ENCODE data around the gene CFAP410.
"Not testable (repeated sequence)": the region's sequence is repeated elsewhere in the genome, so short reads cannot be mapped to it uniquely, and the experiment has no call there.

CFAP410 gene

DNA sequence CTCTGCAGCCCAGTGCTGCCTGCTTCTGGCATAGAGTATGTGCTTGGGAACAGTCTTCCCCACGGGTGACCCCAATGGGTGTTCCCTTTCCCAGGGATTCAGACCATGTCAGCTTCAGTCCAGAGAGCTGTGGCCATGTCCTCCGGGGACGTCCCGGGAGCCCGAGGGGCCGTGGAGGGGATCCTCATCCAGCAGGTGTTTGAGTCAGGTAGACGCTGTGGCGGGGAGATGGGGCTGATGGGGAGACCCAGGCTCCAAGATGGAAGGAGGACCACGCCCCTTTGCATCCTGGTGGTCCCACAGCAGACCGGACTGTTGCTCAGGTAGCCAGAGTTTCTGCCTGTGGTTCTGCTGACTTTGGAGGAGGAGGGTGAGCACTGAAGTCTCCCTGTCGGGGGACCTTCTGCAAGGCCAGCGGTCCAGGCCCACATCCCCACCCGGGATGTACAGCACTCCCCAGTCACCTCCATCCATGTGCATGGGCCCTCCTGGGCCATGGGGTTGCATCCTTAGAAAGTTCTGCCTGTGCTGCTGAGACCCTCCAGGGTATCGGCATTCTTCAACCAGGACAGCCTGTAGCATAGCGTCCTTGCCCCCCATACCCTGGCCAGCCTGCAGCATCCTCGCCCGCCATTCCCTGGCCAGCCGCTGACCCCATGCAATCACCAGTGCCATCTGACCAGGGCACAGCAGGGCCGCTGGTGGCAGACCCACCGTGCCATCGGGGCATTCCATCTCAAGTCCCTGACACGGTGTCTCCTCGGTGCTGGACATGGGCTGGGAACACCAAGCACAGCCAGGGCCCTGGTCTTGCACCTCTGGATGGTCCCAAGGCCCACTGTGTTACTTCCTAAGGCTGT lies 50.7 kb downstream of the CFAP410 start:
- peaks cover 29% of the 10 kb centered on the region for H3K4me1 ChIP-seq (ENCODE audit: control insufficient read depth, insufficient read depth, low read length)
- no peak overlapping the region for H3K27ac ChIP-seq (ENCODE audit: low read depth, low read length)
- H3K4me3 ChIP-seq (ENCODE audit: low read depth, low read length), result no peak overlapping the region
- H3K9me3 ChIP-seq (ENCODE audit: control insufficient read depth, insufficient read depth, low read depth, low read length), result no peaks in the 10 kb centered on the region
- H3K36me3 ChIP-seq (ENCODE audit: control insufficient read depth, insufficient read depth, low read length), result no peaks in the 10 kb centered on the region
- H3K27me3 ChIP-seq (ENCODE audit: control insufficient read depth, insufficient read depth, low read length), result peaks cover 26% of the 10 kb centered on the region
- H3K9ac ChIP-seq (ENCODE audit: low read length), result no peak overlapping the region

DNA sequence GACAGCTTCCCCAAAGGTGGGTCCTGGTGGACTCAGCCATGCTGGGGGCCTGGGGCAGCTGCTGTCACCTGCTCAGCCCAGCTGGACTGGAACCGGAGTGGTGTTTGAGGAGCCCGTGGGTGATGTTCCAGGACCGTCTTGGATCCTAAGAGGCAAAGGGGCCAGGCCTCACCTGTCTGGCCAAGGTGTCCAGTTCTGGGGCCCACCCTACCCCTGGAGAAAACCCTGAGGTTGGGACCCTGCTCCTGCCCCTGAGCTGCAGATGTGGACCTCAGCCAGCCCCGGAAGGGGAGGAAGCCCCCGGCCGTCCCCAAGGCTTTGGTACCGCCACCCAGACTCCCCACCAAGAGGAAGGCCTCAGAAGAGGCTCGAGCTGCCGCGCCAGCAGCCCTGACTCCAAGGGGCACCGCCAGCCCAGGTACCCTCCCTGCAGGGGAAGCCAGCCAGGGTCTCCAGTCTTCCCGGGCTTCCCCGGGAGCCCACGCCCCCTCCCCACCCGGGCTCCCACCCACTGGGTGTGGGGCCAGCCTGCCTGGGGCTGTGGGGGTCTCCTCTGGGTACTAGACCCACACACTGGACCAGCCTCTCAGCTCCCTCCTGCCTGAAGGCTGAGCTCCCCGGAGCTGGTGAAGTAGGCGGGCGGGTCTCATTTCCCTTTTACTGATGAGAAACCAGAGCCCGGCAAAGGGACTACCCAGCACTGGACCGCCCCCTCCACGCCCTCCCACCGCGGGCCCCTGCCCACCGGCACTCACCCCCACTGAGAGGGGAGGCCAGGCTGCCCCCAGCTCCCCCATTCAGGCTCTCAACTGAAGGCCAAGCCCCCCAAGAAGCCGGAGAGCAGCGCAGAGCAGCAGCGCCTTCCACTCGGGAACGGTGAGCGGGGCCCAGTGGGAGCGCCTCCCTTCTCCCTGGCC lies 52.2 kb downstream of the CFAP410 start:
- Histone ChIP-seq H3K36me3 (ENCODE audit: control insufficient read depth, insufficient read depth, low read length) (no peaks in the 10 kb centered on the region), H3K9ac (ENCODE audit: low read length) (no peak overlapping the region), H3K27ac (ENCODE audit: low read depth, low read length) (no peak overlapping the region), H3K4me3 (ENCODE audit: low read depth, low read length) (no peak overlapping the region), H3K27me3 (ENCODE audit: control insufficient read depth, insufficient read depth, low read length) (peaks cover 26% of the 10 kb centered on the region), H3K9me3 (ENCODE audit: control insufficient read depth, insufficient read depth, low read depth, low read length) (no peaks in the 10 kb centered on the region), H3K4me1 (ENCODE audit: control insufficient read depth, insufficient read depth, low read length) (peaks cover 41% of the 10 kb centered on the region)

DNA sequence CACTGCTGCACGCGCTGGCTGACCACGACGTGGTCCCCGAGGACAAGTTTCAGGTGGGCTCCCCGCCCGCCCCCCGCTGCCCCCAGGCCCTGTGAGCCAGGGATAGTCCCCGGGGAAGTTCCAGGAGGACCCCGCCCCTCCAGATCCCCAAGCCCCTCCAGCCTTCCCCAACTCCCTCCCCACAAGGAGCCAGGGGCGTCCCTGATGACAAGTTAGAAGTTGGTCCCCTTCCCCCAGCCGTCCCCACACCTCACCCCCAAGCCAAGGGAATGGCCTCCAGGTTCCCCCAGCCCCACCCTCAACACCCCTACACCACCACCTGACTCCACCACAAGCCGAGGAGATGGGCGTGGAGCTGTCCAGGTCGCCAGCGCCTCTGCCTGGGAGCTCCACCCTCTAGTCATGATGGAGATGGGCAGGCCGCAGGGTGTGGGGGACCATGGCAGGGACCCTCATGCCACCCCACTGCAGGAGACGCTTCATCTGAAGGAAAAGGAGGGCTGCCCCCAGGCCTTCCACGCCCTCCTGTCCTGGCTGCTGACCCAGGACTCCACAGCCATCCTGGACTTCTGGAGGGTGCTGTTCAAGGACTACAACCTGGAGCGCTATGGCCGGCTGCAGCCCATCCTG lies 53.0 kb downstream of the CFAP410 start:
- H3K36me3 ChIP-seq (ENCODE audit: control insufficient read depth, insufficient read depth, low read length), result no peaks in the 10 kb centered on the region
- H3K4me1 ChIP-seq (ENCODE audit: control insufficient read depth, insufficient read depth, low read length), result peaks cover 41% of the 10 kb centered on the region
- H3K27me3 ChIP-seq (ENCODE audit: control insufficient read depth, insufficient read depth, low read length), result peaks cover 26% of the 10 kb centered on the region
- peak overlapping the region; percentile 51 for H3K4me3 ChIP-seq (ENCODE audit: low read depth, low read length)
- H3K27ac ChIP-seq (ENCODE audit: low read depth, low read length), result no peak overlapping the region
- no peaks in the 10 kb centered on the region for H3K9me3 ChIP-seq (ENCODE audit: control insufficient read depth, insufficient read depth, low read depth, low read length)
- H3K9ac ChIP-seq (ENCODE audit: low read length), result no peak overlapping the region

DNA sequence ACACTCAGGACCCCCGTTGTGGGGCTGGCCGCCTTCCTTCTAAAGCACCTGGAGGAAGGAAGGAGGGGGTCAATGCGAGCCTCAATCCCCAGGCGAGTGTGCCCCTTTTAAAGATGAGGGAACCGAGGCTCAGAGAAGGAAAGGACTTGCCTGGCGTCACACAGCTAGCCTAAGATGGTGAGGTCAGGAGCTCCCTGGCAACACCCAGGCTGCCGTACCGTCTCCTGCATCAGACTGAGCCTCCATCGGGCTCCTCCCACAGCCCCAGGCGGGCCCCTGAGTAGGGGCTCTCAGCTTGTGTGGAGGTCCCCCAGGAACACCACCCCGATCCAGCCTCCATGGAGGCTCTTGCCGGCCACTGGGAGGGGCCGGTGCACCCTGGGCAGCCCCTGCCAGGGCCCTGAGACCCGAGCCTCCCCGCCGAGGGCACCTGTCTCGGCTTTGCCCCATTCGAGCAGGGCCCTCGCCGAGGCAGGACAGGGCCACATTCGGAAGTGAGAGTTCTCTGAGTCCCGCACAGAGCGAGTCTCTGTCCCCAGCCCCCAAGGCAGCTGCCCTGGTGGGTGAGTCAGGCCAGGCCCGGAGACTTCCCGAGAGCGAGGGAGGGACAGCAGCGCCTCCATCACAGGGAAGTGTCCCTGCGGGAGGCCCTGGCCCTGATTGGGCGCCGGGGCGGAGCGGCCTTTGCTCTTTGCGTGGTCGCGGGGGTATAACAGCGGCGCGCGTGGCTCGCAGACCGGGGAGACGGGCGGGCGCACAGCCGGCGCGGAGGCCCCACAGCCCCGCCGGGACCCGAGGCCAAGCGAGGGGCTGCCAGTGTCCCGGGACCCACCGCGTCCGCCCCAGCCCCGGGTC lies 53.8 kb downstream of the CFAP410 start, which contains the start of gene AIRE:
Gene AIRE, plus strand, starts transcription at position 739 of the 855 bp plus-strand sequence. CDS start 131 bp downstream, outside the sequence.
- no peaks in the 10 kb centered on the region for H3K36me3 ChIP-seq (ENCODE audit: control insufficient read depth, insufficient read depth, low read length)
- H3K27me3 ChIP-seq (ENCODE audit: control insufficient read depth, insufficient read depth, low read length), result peaks cover 26% of the 10 kb centered on the region
- peaks cover 41% of the 10 kb centered on the region for H3K4me1 ChIP-seq (ENCODE audit: control insufficient read depth, insufficient read depth, low read length)
- H3K4me3 ChIP-seq (ENCODE audit: low read depth, low read length), result peak within 1 kb of the TSS; percentile 51
- no peaks in the 10 kb centered on the region for H3K9me3 ChIP-seq (ENCODE audit: control insufficient read depth, insufficient read depth, low read depth, low read length)
- peak within 1 kb of the TSS; percentile 64 for H3K9ac ChIP-seq (ENCODE audit: low read length)
- H3K27ac ChIP-seq (ENCODE audit: low read depth, low read length), result no peak within 1 kb of the TSS

DNA sequence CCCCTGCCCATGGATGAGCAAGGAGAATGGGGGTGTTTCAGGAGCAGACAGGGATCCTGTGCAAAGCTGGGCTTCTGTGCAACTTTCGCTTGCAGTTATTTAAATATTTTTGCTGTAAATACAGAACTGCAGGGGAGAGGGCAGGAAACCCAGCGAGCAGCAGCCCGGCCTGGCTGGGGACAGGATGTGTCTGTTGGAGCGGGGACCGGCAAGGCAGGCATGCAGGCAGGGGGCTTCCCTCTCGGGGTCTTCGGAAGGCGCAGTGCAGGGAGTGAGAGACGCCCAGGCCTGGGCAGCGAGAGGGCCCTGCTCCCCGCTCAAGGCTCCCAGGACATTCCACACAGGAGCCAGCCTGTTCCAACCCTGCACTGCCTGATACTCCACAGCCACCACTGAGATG lies 55.2 kb downstream of the CFAP410 start:
- no peak overlapping the region for H3K27ac ChIP-seq (ENCODE audit: low read depth, low read length)
- no peaks in the 10 kb centered on the region for H3K9me3 ChIP-seq (ENCODE audit: control insufficient read depth, insufficient read depth, low read depth, low read length)
- no peaks in the 10 kb centered on the region for H3K36me3 ChIP-seq (ENCODE audit: control insufficient read depth, insufficient read depth, low read length)
- no peak overlapping the region for H3K4me3 ChIP-seq (ENCODE audit: low read depth, low read length)
- peaks cover 41% of the 10 kb centered on the region for H3K4me1 ChIP-seq (ENCODE audit: control insufficient read depth, insufficient read depth, low read length)
- H3K27me3 ChIP-seq (ENCODE audit: control insufficient read depth, insufficient read depth, low read length), result peaks cover 26% of the 10 kb centered on the region
- H3K9ac ChIP-seq (ENCODE audit: low read length), result peak overlapping the region; percentile 64

DNA sequence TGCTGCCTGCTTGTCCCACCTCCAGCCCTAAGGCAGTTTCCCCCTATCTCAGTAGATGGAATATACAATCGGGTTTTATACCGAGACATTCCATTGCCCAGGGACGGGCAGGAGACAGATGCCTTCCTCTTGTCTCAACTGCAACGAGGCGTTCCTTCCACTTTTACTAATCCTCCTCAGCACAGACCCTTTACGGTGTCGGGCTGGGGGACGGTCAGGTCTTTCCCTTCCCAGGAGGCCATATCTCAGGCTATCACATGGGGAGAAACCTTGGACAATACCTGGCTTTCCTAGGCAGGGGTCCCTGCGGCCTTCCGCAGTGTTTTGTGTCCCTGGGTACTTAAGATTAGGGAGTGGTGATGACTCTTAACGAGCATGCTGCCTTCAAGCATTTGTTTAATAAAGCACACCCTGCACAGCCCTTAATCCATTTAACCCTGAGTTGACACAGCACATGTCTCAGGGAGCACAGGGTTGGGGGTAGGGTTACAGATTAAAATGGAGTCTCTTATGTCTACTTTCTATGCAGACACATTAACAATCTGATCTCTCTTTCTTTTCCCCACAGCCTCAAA lies 55.9 kb downstream of the CFAP410 start:
- H3K27ac ChIP-seq (ENCODE audit: low read depth, low read length); H3K4me3 ChIP-seq (ENCODE audit: low read depth, low read length); H3K9me3 ChIP-seq (ENCODE audit: control insufficient read depth, insufficient read depth, low read depth, low read length); H3K36me3 ChIP-seq (ENCODE audit: control insufficient read depth, insufficient read depth, low read length): not testable (repeated sequence)
- Histone ChIP-seq H3K27me3 (ENCODE audit: control insufficient read depth, insufficient read depth, low read length) (peaks cover 26% of the 10 kb centered on the region), H3K9ac (ENCODE audit: low read length) (peak overlapping the region; percentile 64), H3K4me1 (ENCODE audit: control insufficient read depth, insufficient read depth, low read length) (peaks cover 41% of the 10 kb centered on the region)

DNA sequence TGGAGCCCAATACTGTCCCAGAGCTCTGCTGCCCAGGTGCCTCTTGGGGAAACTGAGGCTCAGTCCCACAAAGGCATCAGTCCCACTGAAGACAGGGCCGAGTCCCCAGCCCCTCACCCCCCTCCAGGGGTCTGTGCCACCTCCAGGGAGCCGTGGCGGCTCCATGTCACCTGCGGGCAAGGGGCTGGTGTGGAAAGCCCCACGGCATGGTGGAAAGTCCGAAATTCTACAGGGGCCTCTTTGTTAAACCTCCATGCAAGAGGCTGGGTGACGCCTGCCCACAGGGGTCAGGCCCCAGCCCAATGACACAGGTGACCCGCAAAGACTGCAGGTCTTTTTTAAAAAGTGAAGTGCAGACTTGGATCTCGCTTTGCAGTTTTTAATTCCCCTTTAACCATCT lies 56.8 kb downstream of the CFAP410 start:
- Histone ChIP-seq H3K9me3 (ENCODE audit: control insufficient read depth, insufficient read depth, low read depth, low read length) (no peaks in the 10 kb centered on the region), H3K27ac (ENCODE audit: low read depth, low read length) (peak overlapping the region; percentile 5; the same call in 1 of the 2 replicates), H3K4me1 (ENCODE audit: control insufficient read depth, insufficient read depth, low read length) (peaks cover 41% of the 10 kb centered on the region), H3K27me3 (ENCODE audit: control insufficient read depth, insufficient read depth, low read length) (peaks cover 26% of the 10 kb centered on the region), H3K36me3 (ENCODE audit: control insufficient read depth, insufficient read depth, low read length) (no peaks in the 10 kb centered on the region), H3K4me3 (ENCODE audit: low read depth, low read length) (no peak overlapping the region), H3K9ac (ENCODE audit: low read length) (peak overlapping the region; percentile 17)

DNA sequence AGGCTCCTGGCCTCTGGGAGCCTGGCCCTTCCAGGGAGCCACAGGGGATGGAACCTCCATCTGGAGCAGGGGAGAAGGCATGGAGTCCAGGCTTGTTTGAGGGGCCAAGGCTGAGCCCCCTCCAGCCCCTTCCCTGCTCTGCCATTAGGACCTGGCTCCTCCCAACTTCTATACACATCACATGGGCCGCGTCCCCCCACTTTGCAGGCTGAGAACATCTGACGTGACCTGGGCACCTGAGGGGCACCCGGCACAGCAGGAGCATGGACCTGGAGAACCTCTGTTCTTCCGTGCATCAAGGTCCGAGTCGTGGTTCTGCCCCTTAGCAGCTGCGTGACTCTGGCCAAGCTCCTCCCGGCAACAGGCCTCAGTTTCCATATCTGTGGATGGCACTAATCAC lies 57.4 kb downstream of the CFAP410 start:
- Histone ChIP-seq H3K27me3 (ENCODE audit: control insufficient read depth, insufficient read depth, low read length) (peaks cover 25% of the 10 kb centered on the region), H3K27ac (ENCODE audit: low read depth, low read length) (no peak overlapping the region), H3K9me3 (ENCODE audit: control insufficient read depth, insufficient read depth, low read depth, low read length) (no peaks in the 10 kb centered on the region), H3K4me3 (ENCODE audit: low read depth, low read length) (no peak overlapping the region), H3K36me3 (ENCODE audit: control insufficient read depth, insufficient read depth, low read length) (no peaks in the 10 kb centered on the region), H3K9ac (ENCODE audit: low read length) (no peak overlapping the region), H3K4me1 (ENCODE audit: control insufficient read depth, insufficient read depth, low read length) (peaks cover 40% of the 10 kb centered on the region)

DNA sequence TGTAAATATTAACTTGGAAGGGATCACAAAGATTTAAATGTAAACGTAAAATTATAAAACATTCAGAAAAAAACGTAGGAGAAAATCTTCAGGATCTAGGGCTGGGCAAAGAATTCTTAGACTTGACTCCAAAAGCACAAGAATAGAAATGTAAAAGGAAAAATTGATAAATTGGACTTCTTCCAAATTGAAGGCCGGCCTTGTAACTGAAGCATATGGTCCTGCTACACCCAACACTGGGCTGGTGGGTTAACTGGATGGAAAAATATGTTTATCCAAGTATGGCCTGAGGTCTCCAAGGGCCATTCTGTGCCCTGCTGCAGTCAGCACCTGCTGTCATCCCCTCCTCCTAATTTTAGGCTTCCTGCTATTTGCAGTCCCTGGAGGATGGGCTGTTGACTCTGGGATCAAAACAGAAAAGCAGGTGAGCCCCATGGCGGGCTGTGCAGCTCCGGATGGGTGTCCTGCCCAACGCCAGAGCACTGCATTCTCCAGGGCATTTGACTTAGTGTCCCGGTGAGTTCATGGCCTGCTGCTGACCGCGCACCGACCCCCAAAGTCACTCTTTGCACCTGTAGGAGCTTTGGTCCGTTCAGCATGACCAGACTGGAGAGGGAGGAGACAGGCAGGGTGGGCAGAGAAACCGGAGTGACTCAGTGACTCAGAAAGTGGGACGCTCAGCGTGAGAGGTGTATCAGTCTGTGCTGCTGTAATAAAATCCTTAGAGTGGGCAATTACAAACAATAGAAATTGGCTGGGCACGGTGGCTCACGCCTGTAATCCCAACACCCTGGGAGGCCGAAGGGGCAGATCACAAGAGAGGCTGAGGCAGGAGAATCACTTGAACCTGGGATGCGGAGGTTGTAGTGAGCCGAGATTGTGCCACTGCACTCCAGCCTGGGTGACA lies 59.6 kb downstream of the CFAP410 start:
- Histone ChIP-seq H3K4me1 (ENCODE audit: control insufficient read depth, insufficient read depth, low read length) (peaks cover 23% of the 10 kb centered on the region), H3K9me3 (ENCODE audit: control insufficient read depth, insufficient read depth, low read depth, low read length) (no peaks in the 10 kb centered on the region), H3K27me3 (ENCODE audit: control insufficient read depth, insufficient read depth, low read length) (peaks cover 5% of the 10 kb centered on the region), H3K36me3 (ENCODE audit: control insufficient read depth, insufficient read depth, low read length) (no peaks in the 10 kb centered on the region), H3K9ac (ENCODE audit: low read length) (no peak overlapping the region), H3K4me3 (ENCODE audit: low read depth, low read length) (no peak overlapping the region), H3K27ac (ENCODE audit: low read depth, low read length) (no peak overlapping the region)
